Left ventricle myocardium inferior (tissue), 1 donor: ENCODE data around the gene KCNMA1. TPM values are rescaled to one million over a fixed set of nuclear protein-coding genes. Genes with fewer than 3 reads are reported as not detected.
A peak's percentile ranks its signal among the peaks of the same experiment; 100 is the strongest.

Source experiments
- DNase-seq: peaks from one replicate; pipeline ENCODE4 v3.0.0-alpha.2; 2020
- H3K27ac ChIP-seq: fragments of 200-600 bp; replicated peaks from 2 replicates; pipeline ENCODE4 v1.8.0; 2021
- H3K27me3 ChIP-seq: fragments of 200-600 bp; 2 replicates; pipeline ENCODE4 v1.8.0; 2021; ENCODE audit warnings: low read depth
- H3K36me3 ChIP-seq: fragments of 200-600 bp; 2 replicates; pipeline ENCODE4 v1.8.0; 2021
- H3K4me1 ChIP-seq: fragments of 200-600 bp; 2 replicates; pipeline ENCODE4 v1.8.0; 2021
- H3K4me3 ChIP-seq: fragments of 200-600 bp; 2 replicates; pipeline ENCODE4 v1.8.0; 2021; ENCODE audit warnings: mild to moderate bottlenecking, moderate library complexity
- H3K9me3 ChIP-seq: fragments of 200-600 bp; replicated peaks from 2 replicates; pipeline ENCODE4 v1.8.0; 2021
- intact Hi-C: fragments of 100-400 bp; cut with micrococcal nuclease; formaldehyde crosslinking; loops from one replicate; pipeline ENCODE4 v1.11.0; 2022
- total RNA-seq: library from RNA; stranded (reverse); fragmentation: NEBNext Ultra II Directional; extraction: Animal tissue kit (Norgen Biotek cat#: 25700); gene quantifications from one replicate; pipeline ENCODE4 v1.2.1, GENCODE V29; 2021
- TF ChIP-seq, protein P1 (sequence below): fragments of 200-600 bp; IDR thresholded peaks from 2 replicates; pipeline ENCODE4 v1.8.0; 2021; ENCODE audit warnings: antibody characterized with exemption, mild to moderate bottlenecking, borderline replicate concordance
- donor health status: DM: no; HTN: yes; CAD: no; lungs with severe emphysema.

KCNMA1 gene
- total RNA-seq, 1 donor from 2014 or later = 1.8 TPM

DNA sequence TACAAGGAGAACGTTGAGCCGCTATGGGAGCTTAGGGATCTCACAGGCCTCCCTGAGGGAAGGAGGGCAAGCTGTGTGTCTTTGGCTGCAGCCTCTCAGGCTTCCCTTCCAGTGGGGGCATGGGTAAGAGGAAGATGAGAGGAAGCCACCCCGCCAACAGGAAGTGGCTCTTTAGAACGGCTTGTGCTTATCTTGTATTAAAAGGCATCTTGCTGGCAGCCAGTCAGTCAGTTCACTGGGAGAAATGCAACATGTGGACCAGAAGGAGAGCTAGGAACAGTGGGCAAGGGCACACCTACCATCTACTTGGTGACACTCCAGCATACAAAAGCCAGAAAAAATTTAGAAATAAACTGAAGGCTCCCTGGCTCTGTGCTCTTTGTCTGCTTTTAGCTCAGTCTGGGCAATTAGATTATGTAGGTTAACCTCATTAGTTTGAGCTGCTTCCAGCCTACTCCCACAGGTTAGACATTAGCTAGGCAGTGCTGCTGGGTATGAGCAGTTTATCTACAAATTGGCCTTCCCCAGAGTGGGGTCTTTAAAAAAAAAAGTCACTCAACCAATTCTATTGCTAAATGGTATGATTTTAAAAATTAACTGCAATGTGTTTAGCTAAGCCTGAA lies 595.9 kb downstream of the KCNMA1 start:
- intact Hi-C loops = no loop called here
- TF ChIP-seq, protein P1, sequence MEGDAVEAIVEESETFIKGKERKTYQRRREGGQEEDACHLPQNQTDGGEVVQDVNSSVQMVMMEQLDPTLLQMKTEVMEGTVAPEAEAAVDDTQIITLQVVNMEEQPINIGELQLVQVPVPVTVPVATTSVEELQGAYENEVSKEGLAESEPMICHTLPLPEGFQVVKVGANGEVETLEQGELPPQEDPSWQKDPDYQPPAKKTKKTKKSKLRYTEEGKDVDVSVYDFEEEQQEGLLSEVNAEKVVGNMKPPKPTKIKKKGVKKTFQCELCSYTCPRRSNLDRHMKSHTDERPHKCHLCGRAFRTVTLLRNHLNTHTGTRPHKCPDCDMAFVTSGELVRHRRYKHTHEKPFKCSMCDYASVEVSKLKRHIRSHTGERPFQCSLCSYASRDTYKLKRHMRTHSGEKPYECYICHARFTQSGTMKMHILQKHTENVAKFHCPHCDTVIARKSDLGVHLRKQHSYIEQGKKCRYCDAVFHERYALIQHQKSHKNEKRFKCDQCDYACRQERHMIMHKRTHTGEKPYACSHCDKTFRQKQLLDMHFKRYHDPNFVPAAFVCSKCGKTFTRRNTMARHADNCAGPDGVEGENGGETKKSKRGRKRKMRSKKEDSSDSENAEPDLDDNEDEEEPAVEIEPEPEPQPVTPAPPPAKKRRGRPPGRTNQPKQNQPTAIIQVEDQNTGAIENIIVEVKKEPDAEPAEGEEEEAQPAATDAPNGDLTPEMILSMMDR = no peak

DNA sequence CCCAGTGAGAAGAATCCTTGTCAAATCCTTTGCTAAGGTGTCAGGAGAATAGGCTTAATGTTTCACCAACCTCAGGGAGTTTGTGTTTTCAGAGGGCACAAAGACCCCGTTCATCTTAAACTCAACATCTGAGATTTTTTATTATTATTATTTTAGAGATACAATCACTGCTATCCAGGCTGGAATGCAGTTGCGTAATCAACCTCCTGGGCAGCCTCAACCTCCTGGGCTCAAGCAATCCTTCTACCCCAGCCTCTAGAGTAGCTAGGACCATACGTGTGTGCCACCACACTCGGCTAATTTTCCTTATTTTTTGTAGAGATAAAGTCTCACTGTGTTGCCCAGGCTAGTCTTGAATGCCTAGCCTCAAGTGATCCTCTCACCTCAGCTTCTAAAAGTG lies 599.2 kb downstream of the KCNMA1 start:
- H3K4me1 ChIP-seq = no peaks in the 10 kb centered on the region
- H3K9me3 ChIP-seq = no peaks in the 10 kb centered on the region
- H3K27ac ChIP-seq = no peak overlapping the region
- no peak overlapping the region for H3K4me3 ChIP-seq
- no peaks in the 10 kb centered on the region for H3K36me3 ChIP-seq
- intact Hi-C loops = no loop called here
- TF ChIP-seq, protein P1 = no peak
- DNase-seq = no peak
- H3K27me3 ChIP-seq = peaks cover 37% of the 10 kb centered on the region

More for the DNA sequence above, 595.9 kb downstream of the KCNMA1 start:
- H3K4me3 ChIP-seq = no peak overlapping the region
- no peaks in the 10 kb centered on the region for H3K36me3 ChIP-seq
- H3K4me1 ChIP-seq = no peaks in the 10 kb centered on the region
- H3K9me3 ChIP-seq = no peaks in the 10 kb centered on the region
- peaks cover 28% of the 10 kb centered on the region for H3K27me3 ChIP-seq
- DNase-seq = no peak
- no peak overlapping the region for H3K27ac ChIP-seq

DNA sequence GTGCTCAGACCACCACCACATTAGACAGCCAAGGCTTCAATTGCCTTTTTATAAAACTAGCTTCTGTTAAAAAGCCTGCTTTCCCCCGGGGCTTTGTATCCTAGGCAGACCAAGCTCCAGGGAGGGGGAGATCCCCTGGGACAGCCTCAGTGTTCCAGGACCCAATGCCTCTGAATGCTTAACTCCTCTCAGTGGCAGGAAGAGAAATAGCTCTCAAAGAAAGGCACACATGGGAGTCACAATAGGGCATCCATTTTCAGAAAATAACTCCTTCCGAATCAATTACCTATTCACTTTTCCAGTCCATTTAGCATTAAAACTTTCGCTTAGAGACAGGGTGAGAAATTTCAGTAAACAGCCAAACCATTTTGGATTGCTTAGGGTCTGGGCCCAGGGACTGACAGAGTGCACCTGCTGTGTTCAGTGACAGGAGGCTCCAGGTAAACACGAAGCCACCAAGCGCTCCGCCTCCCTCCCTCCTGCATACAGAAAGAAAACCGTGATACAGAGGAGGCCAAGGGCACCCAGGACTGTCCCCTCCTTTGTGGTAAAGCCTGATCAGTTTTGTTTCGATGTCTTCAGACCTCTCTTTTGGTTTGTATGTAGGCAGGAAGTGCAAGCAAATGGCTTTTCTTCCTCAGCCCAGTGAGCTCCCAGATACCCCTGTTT lies 599.7 kb downstream of the KCNMA1 start:
- Histone ChIP-seq H3K36me3 (no peaks in the 10 kb centered on the region), H3K4me1 (no peaks in the 10 kb centered on the region), H3K4me3 (no peak overlapping the region), H3K27me3 (peaks cover 42% of the 10 kb centered on the region), H3K27ac (no peak overlapping the region), H3K9me3 (no peaks in the 10 kb centered on the region)
- intact Hi-C loops = no loop called here
- TF ChIP-seq, protein P1 = no peak
- no peak for DNase-seq

DNA sequence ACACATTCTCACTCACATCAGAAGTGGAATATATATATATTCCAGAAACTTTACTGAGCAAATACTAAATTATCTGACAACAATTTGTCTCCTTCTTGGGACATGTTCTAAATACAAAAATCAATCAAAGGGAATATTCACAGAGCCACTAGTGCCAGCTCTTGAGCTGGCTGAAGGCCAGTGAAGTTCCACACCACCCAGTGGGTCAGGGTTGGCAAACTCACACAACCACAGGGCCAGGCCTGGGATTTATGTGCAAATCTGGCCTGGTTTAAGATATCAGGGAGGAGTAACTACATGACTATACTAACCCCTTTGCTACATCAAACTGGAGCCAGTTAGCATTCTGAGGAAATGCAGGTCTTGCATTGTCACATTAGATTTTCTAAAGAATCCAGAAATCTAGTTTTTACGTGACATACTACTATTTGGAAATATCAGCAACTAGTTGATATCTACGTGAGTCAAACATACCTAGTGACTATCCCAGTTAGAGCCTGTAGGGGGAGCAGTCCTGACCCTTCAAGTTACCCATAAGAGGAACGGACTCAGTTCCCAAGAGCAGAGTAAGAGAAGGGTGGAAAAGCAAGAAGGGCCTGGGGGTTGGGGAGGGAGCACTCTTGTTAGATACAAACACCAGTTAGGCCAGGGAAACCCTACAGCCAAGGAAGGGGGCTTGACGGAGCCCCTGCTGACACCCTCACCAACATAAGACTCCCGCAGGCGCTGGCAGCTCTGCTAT lies 600.4 kb downstream of the KCNMA1 start:
- H3K27ac ChIP-seq = no peak overlapping the region
- no peaks in the 10 kb centered on the region for H3K36me3 ChIP-seq
- H3K4me3 ChIP-seq = no peak overlapping the region
- H3K4me1 ChIP-seq = no peaks in the 10 kb centered on the region
- TF ChIP-seq, protein P1 = peak; percentile 51
- intact Hi-C loops = no loop called here
- no peaks in the 10 kb centered on the region for H3K9me3 ChIP-seq
- peaks cover 49% of the 10 kb centered on the region for H3K27me3 ChIP-seq
- DNase-seq = no peak

DNA sequence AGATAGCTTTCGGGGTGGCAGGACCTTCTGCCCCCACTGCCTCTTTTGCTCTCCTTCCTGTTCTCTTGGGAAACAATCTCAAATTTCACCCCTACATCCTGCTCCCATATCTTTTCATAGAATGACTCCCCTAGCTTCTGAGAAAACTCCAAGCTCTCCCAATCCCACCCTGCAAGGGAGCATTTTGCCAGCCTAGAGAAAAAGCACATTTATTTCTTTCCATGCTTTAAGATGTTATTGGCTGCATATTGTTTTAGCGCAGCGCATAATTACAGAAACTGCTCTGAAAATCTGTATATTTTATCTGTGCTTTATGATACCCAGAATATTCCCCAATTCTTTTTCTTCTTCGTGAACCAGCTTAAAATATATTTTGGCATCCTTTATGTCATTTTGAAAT lies 601.3 kb downstream of the KCNMA1 start:
- peaks cover 53% of the 10 kb centered on the region for H3K27me3 ChIP-seq
- no peak for DNase-seq
- H3K27ac ChIP-seq = no peak overlapping the region
- H3K4me3 ChIP-seq = no peak overlapping the region
- no peaks in the 10 kb centered on the region for H3K36me3 ChIP-seq
- no peaks in the 10 kb centered on the region for H3K4me1 ChIP-seq
- TF ChIP-seq, protein P1 = no peak
- no peaks in the 10 kb centered on the region for H3K9me3 ChIP-seq
- intact Hi-C loops = no loop called here
